Smooth muscle cell (in vitro differentiated cells): ENCODE results near the gene SLC38A8. TPM values are rescaled to one million over a fixed set of nuclear protein-coding genes. Genes with fewer than 3 reads are reported as not detected.

Experiments
- DNase-seq: peaks from one replicate; lab custom pipeline; 2025; ENCODE audit not compliant: unreplicated experiment; lab: John Stamatoyannopoulos, UW
- H2AFZ ChIP-seq: fragments of 200-600 bp; sonication (generic); 2 replicates; pipeline ENCODE4 v1.6.0; 2016; ENCODE audit warnings: antibody characterized with exemption, low read depth, mild to moderate bottlenecking
- H3F3A ChIP-seq: fragments of 200-600 bp; sonication (generic); 2 replicates; pipeline ENCODE4 v1.6.0; 2017; ENCODE audit warnings: antibody characterized with exemption, low read depth
- H3K27ac ChIP-seq: fragments of 200-600 bp; sonication (generic); 2 replicates; pipeline ENCODE4 v1.5.1; 2016; ENCODE audit warnings: low read depth, mild to moderate bottlenecking
- H3K27me3 ChIP-seq: fragments of 200-600 bp; sonication (generic); 2 replicates; pipeline ENCODE4 v1.6.1; 2016; ENCODE audit warnings: low read depth, mild to moderate bottlenecking
- H3K36me3 ChIP-seq: fragments of 200-600 bp; sonication (generic); 2 replicates; pipeline ENCODE4 v1.5.1; 2016; ENCODE audit warnings: low read depth
- H3K4me1 ChIP-seq: fragments of 200-600 bp; sonication (generic); 2 replicates; pipeline ENCODE4 v1.5.1; 2016; ENCODE audit warnings: low read depth
- H3K4me2 ChIP-seq: fragments of 200-600 bp; sonication (generic); 2 replicates; pipeline ENCODE4 v1.6.0; 2016; ENCODE audit warnings: mild to moderate bottlenecking
- H3K4me3 ChIP-seq: fragments of 200-600 bp; sonication (generic); 2 replicates; pipeline ENCODE4 v1.5.1; 2016; ENCODE audit warnings: mild to moderate bottlenecking
- H3K79me2 ChIP-seq: fragments of 200-600 bp; sonication (generic); 2 replicates; pipeline ENCODE4 v1.6.0; 2016; ENCODE audit warnings: low read depth, mild to moderate bottlenecking
- H3K9ac ChIP-seq: fragments of 200-600 bp; sonication (generic); 2 replicates; pipeline ENCODE4 v1.6.0; 2016; ENCODE audit warnings: low read depth
- H3K9me3 ChIP-seq: fragments of 200-600 bp; sonication (generic); replicated peaks from 2 replicates; pipeline ENCODE4 v1.5.1; 2016; ENCODE audit warnings: low read depth
- H4K20me1 ChIP-seq: fragments of 200-600 bp; sonication (generic); 2 replicates; pipeline ENCODE4 v1.6.0; 2016; ENCODE audit warnings: low read depth
- CTCF ChIP-seq: fragments of 200-600 bp; sonication (generic); IDR thresholded peaks from 2 replicates; pipeline ENCODE4 v1.5.1; 2017; ENCODE audit warnings: borderline replicate concordance, mild to moderate bottlenecking, antibody characterized with exemption; ENCODE audit not compliant: insufficient read depth, poor library complexity, severe bottlenecking
- WGBS: methylation state at CpG from one replicate; pipeline ENCODE4 v1.1.7; 2016; ENCODE audit warnings: low lambda C conversion rate; 5-methylcytosine and 5-hydroxymethylcytosine counted together
- polyA plus RNA-seq: library from polyadenylated mRNA; unstranded; fragments of >200 nt; fragmentation: Nextera tagmentation; extraction: Ambion mirVana; gene quantifications from 2 replicates; pipeline ENCODE4 v1.2.1, GENCODE V29; 2016
- total RNA-seq: library from RNA; depleted of rRNA; stranded (reverse); fragments of >200 nt; gene quantifications from 2 replicates; pipeline ENCODE4 v1.2.3, GENCODE V29; 2014

The SLC38A8 gene
- total and polyA plus RNA-seq, 2 experiments from 2014 or later: not detected

- 89% methylated on average over 12 of the region's 12 CpGs for WGBS
- Histone ChIP-seq H3F3A (no peaks in the 10 kb centered on the region), H4K20me1 (no peaks in the 10 kb centered on the region), H3K36me3 (no peaks in the 10 kb centered on the region), H3K4me1 (peaks cover 10% of the 10 kb centered on the region), H3K27ac (no peak overlapping the region), H3K9me3 (no peaks in the 10 kb centered on the region), H3K9ac (no peak overlapping the region), H3K79me2 (no peaks in the 10 kb centered on the region), H3K4me3 (no peak overlapping the region), H3K27me3 (no peaks in the 10 kb centered on the region), H2AFZ (no peak overlapping the region), H3K4me2 (no peak overlapping the region)
- DNase-seq: no peak
- no peak for TF ChIP-seq CTCF
Observed at GRCh38 chr16:84038469-84038868, 4.1 kb downstream of the SLC38A8 start.

DNA sequence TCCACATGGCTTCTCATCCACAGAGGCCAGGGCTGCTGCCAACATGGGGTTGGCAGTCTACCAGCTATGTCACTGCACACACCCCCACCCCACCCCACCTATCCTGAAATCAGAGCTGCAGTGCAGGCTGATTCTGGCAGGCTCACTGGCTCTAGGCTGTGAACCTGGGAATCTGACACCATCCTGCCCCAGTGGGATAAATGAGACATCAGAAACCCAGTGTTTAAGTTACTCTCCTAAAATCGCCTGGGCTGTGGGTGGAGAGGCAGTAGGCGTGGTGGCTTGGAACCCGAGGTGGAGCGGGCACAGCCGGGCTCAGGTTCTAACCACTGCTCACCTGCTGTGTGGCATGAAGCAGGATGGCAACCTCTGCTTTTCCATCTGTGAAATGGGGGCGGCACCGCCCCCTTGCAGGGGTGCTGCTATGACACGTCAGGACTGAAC is 5.6 kb downstream of the SLC38A8 start:
- Histone ChIP-seq H3K4me2 (no peak overlapping the region), H3K9me3 (no peaks in the 10 kb centered on the region), H3K27ac (no peak overlapping the region), H3K36me3 (no peaks in the 10 kb centered on the region), H3F3A (no peaks in the 10 kb centered on the region), H3K79me2 (no peaks in the 10 kb centered on the region), H3K4me1 (no peaks in the 10 kb centered on the region), H3K4me3 (no peak overlapping the region), H2AFZ (no peak overlapping the region), H3K9ac (no peak overlapping the region), H4K20me1 (no peaks in the 10 kb centered on the region), H3K27me3 (no peaks in the 10 kb centered on the region)
- WGBS: 97% methylated on average over 8 of the region's 8 CpGs
- DNase-seq: no peak
- no peak for TF ChIP-seq CTCF

- no peak overlapping the region for H3K27ac ChIP-seq
- no peaks in the 10 kb centered on the region for H3K4me1 ChIP-seq
- no peak overlapping the region for H3K4me2 ChIP-seq
- no peak overlapping the region for H3K9ac ChIP-seq
- H2AFZ ChIP-seq: no peak overlapping the region
- no peaks in the 10 kb centered on the region for H3K9me3 ChIP-seq
- no peaks in the 10 kb centered on the region for H3K27me3 ChIP-seq
- no peak overlapping the region for H3K4me3 ChIP-seq
- WGBS: 85% methylated on average over 3 of the region's 3 CpGs
- H3K36me3 ChIP-seq: no peaks in the 10 kb centered on the region
- TF ChIP-seq CTCF: no peak
- H3F3A ChIP-seq: no peaks in the 10 kb centered on the region
- no peak for DNase-seq
- H4K20me1 ChIP-seq: no peaks in the 10 kb centered on the region
- no peaks in the 10 kb centered on the region for H3K79me2 ChIP-seq
Observed at GRCh38 chr16:84036131-84036530, 6.5 kb downstream of the SLC38A8 start.

- Histone ChIP-seq H3K4me1 (no peaks in the 10 kb centered on the region), H3K9me3 (no peaks in the 10 kb centered on the region), H3K27me3 (peaks cover 4% of the 10 kb centered on the region), H3K4me2 (no peak overlapping the region), H3K79me2 (no peaks in the 10 kb centered on the region), H3K36me3 (no peaks in the 10 kb centered on the region), H3K9ac (no peak overlapping the region), H3K4me3 (no peak overlapping the region), H2AFZ (no peak overlapping the region), H4K20me1 (no peaks in the 10 kb centered on the region), H3K27ac (no peak overlapping the region), H3F3A (no peaks in the 10 kb centered on the region)
- no peak for TF ChIP-seq CTCF
- 96% methylated on average over 12 of the region's 12 CpGs for WGBS
- DNase-seq: no peak
Observed at GRCh38 chr16:84034516-84034915, 8.1 kb downstream of the SLC38A8 start.
